ENCODE results near the gene TMEM121. TPM values are rescaled to one million over a fixed set of nuclear protein-coding genes. Genes with fewer than 3 reads are reported as not detected.

Gene TMEM121
- total RNA-seq, 1 experiment from 2014 or later, result 33.6 TPM

- H3K79me2 ChIP-seq (ENCODE audit: low read length), result peaks cover 9% of the 10 kb centered on the region; the same call in 1 of the 2 replicates
- H3K36me3 ChIP-seq (ENCODE audit: low read depth, low read length), result no peaks in the 10 kb centered on the region
- TF ChIP-seq CTCF (conservative IDR thresholded peaks at IDR 0.05; ENCODE audit: low read depth, low read length) (no peak), EZH2phosphoT487 (IDR thresholded peaks at IDR 0.05; ENCODE audit: borderline replicate concordance, low read length) (no peak), EZH2 (IDR thresholded peaks at IDR 0.05; ENCODE audit: low read length, unreplicated experiment) (no peak)
- POLR2A ChIA-PET (ENCODE audit: unreplicated experiment), result no interaction called here
- H3K27me3 ChIP-seq (ENCODE audit: low read length), result peaks cover 4% of the 10 kb centered on the region; the same call in 1 of the 2 replicates
- no peak overlapping the region for H3K27ac ChIP-seq (ENCODE audit: low read length)
- no peaks in the 10 kb centered on the region for H3K9me3 ChIP-seq (ENCODE audit: low read length)
- H3K9me2 ChIP-seq (replicated peaks; ENCODE audit: low read length), result no peaks in the 10 kb centered on the region
- no peak overlapping the region for H2AFZ ChIP-seq (ENCODE audit: low read length)
- intact Hi-C loops (cut with micrococcal nuclease), result no loop called here
- ATAC-seq, result no peak
- H4K20me1 ChIP-seq (ENCODE audit: low read length), result no peaks in the 10 kb centered on the region
- DNase-seq, result no peak
- no TSS peak for BruUV-seq (replicated peaks)
- no peaks in the 10 kb centered on the region for H3F3A ChIP-seq (ENCODE audit: low read length, unreplicated experiment)
- CTCF ChIA-PET, result no interaction called here
- peaks cover 10% of the 10 kb centered on the region; the same call in 1 of the 2 replicates for H3K4me1 ChIP-seq (ENCODE audit: insufficient read depth, low read length)
- H3K9ac ChIP-seq (ENCODE audit: low read length), result no peak overlapping the region
- H3K4me2 ChIP-seq (ENCODE audit: low read length), result no peak overlapping the region
- no peak overlapping the region for H3K4me3 ChIP-seq (ENCODE audit: low read length)
Observed at GRCh38 chr14:105531088-105531893, 4.9 kb downstream of the TMEM121 start.

GRCh38 chr14:105531894-105532623 lies 5.7 kb downstream of the TMEM121 start:
- ATAC-seq, result no peak

More at GRCh38 chr14:105531894-105532623, 5.7 kb downstream of the TMEM121 start:
- Histone ChIP-seq H3K36me3 (ENCODE audit: low read depth, low read length) (no peaks in the 10 kb centered on the region), H3K79me2 (ENCODE audit: low read length) (peaks cover 9% of the 10 kb centered on the region; the same call in 1 of the 2 replicates), H3K9me3 (ENCODE audit: low read length) (no peaks in the 10 kb centered on the region), H3K9me2 (replicated peaks; ENCODE audit: low read length) (no peaks in the 10 kb centered on the region), H2AFZ (ENCODE audit: low read length) (no peak overlapping the region), H3K9ac (ENCODE audit: low read length) (no peak overlapping the region), H3K4me2 (ENCODE audit: low read length) (no peak overlapping the region), H3K27ac (ENCODE audit: low read length) (no peak overlapping the region), H3K4me3 (ENCODE audit: low read length) (no peak overlapping the region), H3F3A (ENCODE audit: low read length, unreplicated experiment) (no peaks in the 10 kb centered on the region), H4K20me1 (ENCODE audit: low read length) (no peaks in the 10 kb centered on the region), H3K27me3 (ENCODE audit: low read length) (peaks cover 11% of the 10 kb centered on the region; the same call in 1 of the 2 replicates), H3K4me1 (ENCODE audit: insufficient read depth, low read length) (peaks cover 10% of the 10 kb centered on the region; the same call in 1 of the 2 replicates)
- POLR2A ChIA-PET (ENCODE audit: unreplicated experiment), result no interaction called here
- CTCF ChIA-PET, result no interaction called here
- no peak for DNase-seq
- intact Hi-C loops (cut with micrococcal nuclease), result no loop called here
- BruUV-seq (replicated peaks), result no TSS peak
- no peak for TF ChIP-seq EZH2phosphoT487 (IDR thresholded peaks at IDR 0.05; ENCODE audit: borderline replicate concordance, low read length)
- TF ChIP-seq CTCF (conservative IDR thresholded peaks at IDR 0.05; ENCODE audit: low read depth, low read length), result no peak
- TF ChIP-seq EZH2 (IDR thresholded peaks at IDR 0.05; ENCODE audit: low read length, unreplicated experiment), result no peak

Data from PC-3 (cell line).